GM12873 (cell line): ENCODE data around the gene RPL10.

Experiments used
- TF ChIP-seq, protein P1 (sequence below): IDR thresholded peaks from 2 replicates; pipeline ENCODE4 v1.5.1; 2012; ENCODE audit warnings: low read depth, mild to moderate bottlenecking, moderate library complexity, low read length, control low read depth; ENCODE audit not compliant: insufficient read depth; ENCODE audit errors: missing control alignments

The RPL10 gene

DNA sequence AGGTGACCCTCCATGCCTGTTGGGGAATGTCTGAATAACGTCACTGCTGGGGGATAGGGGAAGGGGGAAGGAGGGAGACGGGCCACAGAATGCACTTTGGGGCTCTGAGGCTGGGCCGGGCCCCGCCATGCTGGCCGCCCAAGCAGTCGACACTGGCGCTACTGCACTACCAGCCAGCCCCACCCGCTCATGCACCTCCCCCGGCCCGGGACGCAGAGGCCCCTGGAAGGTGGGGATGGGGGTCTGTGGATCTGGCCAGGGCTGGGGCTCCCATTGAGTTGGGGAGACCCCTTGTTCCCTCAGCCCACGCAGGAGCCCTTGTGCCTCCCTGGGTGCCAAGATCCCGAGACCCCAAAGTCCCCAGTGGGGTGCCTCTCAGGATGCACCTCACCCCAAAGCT, 41.6 kb upstream of the RPL10 start:
- TF ChIP-seq, protein P1, sequence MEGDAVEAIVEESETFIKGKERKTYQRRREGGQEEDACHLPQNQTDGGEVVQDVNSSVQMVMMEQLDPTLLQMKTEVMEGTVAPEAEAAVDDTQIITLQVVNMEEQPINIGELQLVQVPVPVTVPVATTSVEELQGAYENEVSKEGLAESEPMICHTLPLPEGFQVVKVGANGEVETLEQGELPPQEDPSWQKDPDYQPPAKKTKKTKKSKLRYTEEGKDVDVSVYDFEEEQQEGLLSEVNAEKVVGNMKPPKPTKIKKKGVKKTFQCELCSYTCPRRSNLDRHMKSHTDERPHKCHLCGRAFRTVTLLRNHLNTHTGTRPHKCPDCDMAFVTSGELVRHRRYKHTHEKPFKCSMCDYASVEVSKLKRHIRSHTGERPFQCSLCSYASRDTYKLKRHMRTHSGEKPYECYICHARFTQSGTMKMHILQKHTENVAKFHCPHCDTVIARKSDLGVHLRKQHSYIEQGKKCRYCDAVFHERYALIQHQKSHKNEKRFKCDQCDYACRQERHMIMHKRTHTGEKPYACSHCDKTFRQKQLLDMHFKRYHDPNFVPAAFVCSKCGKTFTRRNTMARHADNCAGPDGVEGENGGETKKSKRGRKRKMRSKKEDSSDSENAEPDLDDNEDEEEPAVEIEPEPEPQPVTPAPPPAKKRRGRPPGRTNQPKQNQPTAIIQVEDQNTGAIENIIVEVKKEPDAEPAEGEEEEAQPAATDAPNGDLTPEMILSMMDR = no peak

GRCh38 chrX:154357205-154357604, 41.0 kb upstream of the RPL10 start:
- TF ChIP-seq, protein P1 = no peak

DNA sequence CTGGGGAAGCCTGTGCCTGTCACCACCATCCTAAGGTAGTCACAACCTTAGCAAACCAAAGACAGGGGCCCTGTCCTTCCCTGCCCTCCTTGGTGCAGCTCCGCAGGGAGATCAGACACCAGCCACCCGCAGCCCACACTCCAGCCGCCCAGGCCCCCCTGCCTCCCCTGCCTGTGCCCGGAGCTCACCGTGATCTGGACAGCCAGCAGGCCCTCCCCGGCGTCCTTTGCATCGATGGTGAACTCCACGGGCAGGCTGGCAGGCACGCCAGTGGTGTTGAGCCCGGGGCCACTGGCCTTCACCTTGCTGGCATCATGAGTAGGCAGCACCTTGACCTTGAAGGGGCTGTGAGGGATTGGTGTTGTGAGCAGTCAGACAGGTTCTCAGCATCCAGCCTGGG, 40.2 kb upstream of the RPL10 start:
- TF ChIP-seq, protein P1 = no peak

DNA sequence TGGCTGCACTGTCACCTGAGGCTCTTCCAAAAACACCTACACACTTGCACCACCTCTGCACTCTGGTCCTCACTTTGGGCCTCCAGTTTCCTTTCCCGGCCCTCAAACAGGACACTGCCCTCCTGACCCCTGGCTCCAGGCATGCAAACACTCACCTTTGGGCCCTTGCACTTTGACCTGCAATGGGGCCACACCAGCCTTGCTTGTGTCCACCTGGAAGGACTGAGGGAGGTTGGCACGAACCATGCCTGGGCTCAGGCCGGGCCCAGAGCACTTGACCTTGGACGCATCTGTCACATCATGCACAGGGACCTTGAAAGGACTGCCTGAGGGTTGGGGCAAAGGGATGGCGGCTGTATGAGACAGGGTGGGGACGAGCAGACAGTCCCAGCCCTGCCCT, 39.3 kb upstream of the RPL10 start:
- TF ChIP-seq, protein P1 = no peak

GRCh38 chrX:154359362-154360154, 38.6 kb upstream of the RPL10 start:
- TF ChIP-seq, protein P1 = no peak

GRCh38 chrX:154360155-154360713, 37.9 kb upstream of the RPL10 start:
- TF ChIP-seq, protein P1 = no peak

- TF ChIP-seq, protein P1 = no peak
Observed at GRCh38 chrX:154362085-154362742, 36.0 kb upstream of the RPL10 start.
